ENCODE measurements around the gene SENP1.

DNA sequence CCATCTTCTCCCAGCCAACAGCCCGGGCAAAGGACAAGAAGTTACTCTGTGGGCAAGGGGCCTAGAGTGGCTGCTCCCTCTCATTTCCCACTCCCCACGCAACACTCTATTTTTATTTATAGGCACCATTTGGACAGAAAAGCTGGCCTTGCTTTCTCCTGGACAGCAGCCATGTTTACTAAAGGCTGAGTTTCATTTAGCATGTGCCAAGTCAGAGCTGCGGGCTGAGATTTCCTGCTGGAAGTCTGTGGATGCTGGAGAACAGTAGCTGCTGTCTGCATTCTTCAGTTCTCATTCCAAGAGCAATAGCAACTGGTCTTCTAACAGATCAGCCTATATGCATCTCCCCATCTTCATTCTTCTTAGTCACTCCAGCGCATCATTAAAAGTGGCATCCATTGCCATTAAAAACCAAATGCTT lies 109.9 kb downstream of the SENP1 start:
- no peak for TF ChIP-seq CTCF (conservative IDR thresholded peaks at IDR 0.05; ENCODE audit: low read depth, low read length)
- TF ChIP-seq, protein P1, sequence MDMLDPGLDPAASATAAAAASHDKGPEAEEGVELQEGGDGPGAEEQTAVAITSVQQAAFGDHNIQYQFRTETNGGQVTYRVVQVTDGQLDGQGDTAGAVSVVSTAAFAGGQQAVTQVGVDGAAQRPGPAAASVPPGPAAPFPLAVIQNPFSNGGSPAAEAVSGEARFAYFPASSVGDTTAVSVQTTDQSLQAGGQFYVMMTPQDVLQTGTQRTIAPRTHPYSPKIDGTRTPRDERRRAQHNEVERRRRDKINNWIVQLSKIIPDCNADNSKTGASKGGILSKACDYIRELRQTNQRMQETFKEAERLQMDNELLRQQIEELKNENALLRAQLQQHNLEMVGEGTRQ (IDR thresholded peaks at IDR 0.05; ENCODE audit: low read depth, low read length), result no peak
- TF ChIP-seq POLR2A (IDR thresholded peaks at IDR 0.05; ENCODE audit: low read depth, low read length), result no peak
- TF ChIP-seq MAZ (IDR thresholded peaks at IDR 0.05; ENCODE audit: borderline replicate concordance, low read depth, low read length), result no peak
- TF ChIP-seq RAD21 (IDR thresholded peaks at IDR 0.05; ENCODE audit: low read length), result no peak
- TF ChIP-seq MXI1 (IDR thresholded peaks at IDR 0.05; ENCODE audit: borderline replicate concordance, low read depth, low read length), result no peak
- TF ChIP-seq BHLHE40 (IDR thresholded peaks at IDR 0.05; ENCODE audit: low read depth, low read length), result peak; percentile 66; the same call in 1 of the 2 replicates
- TF ChIP-seq RFX5 (IDR thresholded peaks at IDR 0.05; ENCODE audit: low read depth, low read length), result no peak

Data from IMR-90 (cell line).